ENCODE results near the gene DIABLO. TPM values are rescaled to one million over a fixed set of nuclear protein-coding genes. Genes with fewer than 3 reads are reported as not detected.
A peak's percentile ranks its signal among the peaks of the same experiment; 100 is the strongest.

Gene DIABLO
- total and polyA plus RNA-seq, 9 of the 15 experiments (the other 6 are each of a cell fraction or from before 2014, with no cell fraction given) = 37.3 to 101 (median 80.1) TPM

GRCh38 chr12:122266230-122266901 is 40.5 kb upstream of the DIABLO start, which contains the start of gene VPS33A:
VPS33A (minus strand) TSS chr12:122266494; CDS start chr12:122266408, 86 bp downstream.
- Histone ChIP-seq H4K20me1 (replicated peaks; ENCODE audit: control insufficient read depth, insufficient read depth, low read length) (no peaks in the 10 kb centered on the region), H3K27ac (ENCODE audit: extremely low read depth, low read depth, low read length) (peak within 1 kb of the TSS; percentile 79), H2AFZ (ENCODE audit: low read depth, low read length) (peak within 1 kb of the TSS; percentile 98), H3K9me3 (replicated peaks; ENCODE audit: control insufficient read depth, insufficient read depth, low read depth, low read length) (no peaks in the 10 kb centered on the region), H3K79me2 (ENCODE audit: control insufficient read depth, insufficient read depth, low read length) (peaks cover 25% of the 10 kb centered on the region), H3K27me3 (ENCODE audit: control insufficient read depth in 2 of 2, insufficient read depth in 2 of 2, low read length in 2 of 2) (no peaks in the 10 kb centered on the region), H3K4me3 (peak within 1 kb of the TSS; percentile 85), H3K9ac (ENCODE audit: insufficient read depth in 1 of 2, low read depth in 2 of 2, low read length in 2 of 2) (peak within 1 kb of the TSS; percentile 75 to 99), H3K4me2 (ENCODE audit: insufficient read depth, low read length) (peak within 1 kb of the TSS; percentile 97), H3K4me1 (replicated peaks in 1 of 2; ENCODE audit: control insufficient read depth in 2 of 2, insufficient read depth in 2 of 2, low read length in 2 of 2) (peaks cover 0 to 12% of the 10 kb centered on the region in 2 experiments; a peak in 2 of 5 replicates), H3K36me3 (ENCODE audit: control insufficient read depth, insufficient read depth, low read length) (peaks cover 18% of the 10 kb centered on the region; the same call in 2 of the 3 replicates), H3K9me1 (ENCODE audit: control insufficient read depth, insufficient read depth, low read length) (no peaks in the 10 kb centered on the region)
- FAIRE-seq (peak; percentile 99), ATAC-seq (peak; percentile 95), DNase-seq (ENCODE audit: extremely low read depth in 1 of 4, low spot score in 3 of 4) (peak; percentile 95 to 98 (median 96))
- WGBS (ENCODE audit: insufficient coverage, low coverage, missing lambda C conversion rate) = under 1% methylated on average over 54 of the region's 56 CpGs
- in situ Hi-C loops (cut with MboI) = no loop called here
- intact Hi-C loops (cut with micrococcal nuclease) = loop anchor here (5.0 kb wide), 1 partner anchor 39 kb away; the partner anchor contains the start of gene DIABLO
- POLR2A ChIA-PET = interaction anchor here (0.6 to 2.5 kb wide), 8 partner anchors 14 to 1859 kb away, joined by 3 to 6 read pairs (median 3); partner anchors contain the start of gene DIABLO
- TSS peak; percentile 93 for BruUV-seq (replicated peaks)
- CTCF ChIA-PET (ENCODE audit: low intra/inter-chr PET ratio) = interaction anchor here (1.0 to 1.2 kb wide), 2 partner anchors 106 to 136 kb away, joined by 3 to 7 read pairs; no protein-coding TSS in a partner anchor
- TF ChIP-seq FOXM1 (IDR thresholded peaks at IDR 0.05; ENCODE audit: low read depth) (peak; percentile 78), FOXM1 (CRISPR knock-in tag; IDR thresholded peaks at IDR 0.05; ENCODE audit: low read depth) (no peak; the same call in 1 of the 2 replicates), NR2C2 (CRISPR knock-in tag; IDR thresholded peaks at IDR 0.05) (peak; percentile 69), NR2C2 (tag; IDR thresholded peaks at IDR 0.05) (peak; percentile 83), MITF (IDR thresholded peaks at IDR 0.05) (peak; percentile 97), ZNF431 (CRISPR knock-in tag; IDR thresholded peaks at IDR 0.05) (peak; percentile 80; the same call in 1 of the 2 replicates), CLOCK (CRISPR knock-in tag; IDR thresholded peaks at IDR 0.05; ENCODE audit: borderline replicate concordance) (peak; percentile 70; the same call in 1 of the 2 replicates), RB1 (IDR thresholded peaks at IDR 0.05; ENCODE audit: low read depth) (peak; percentile 84), ILF3 (IDR thresholded peaks at IDR 0.05; ENCODE audit: borderline replicate concordance) (no peak; the same call in none of the 2 replicates), HCFC1 (IDR thresholded peaks at IDR 0.05; ENCODE audit: low read depth, low read length) (peak; percentile 82), FOXA3 (CRISPR knock-in tag; conservative IDR thresholded peaks at IDR 0.05 in 1 of 2, IDR thresholded peaks at IDR 0.05 in 1 of 2) (no peak), MCM5 (IDR thresholded peaks at IDR 0.05; ENCODE audit: low read depth) (no peak), EP300 (IDR thresholded peaks at IDR 0.05; ENCODE audit: low read length) (peak; percentile 46), ATF3 (IDR thresholded peaks at IDR 0.05) (no peak; the same call in 1 of the 2 replicates), ATF3 (CRISPR knock-in tag; conservative IDR thresholded peaks at IDR 0.05) (peak; percentile 78), NFATC3 (IDR thresholded peaks at IDR 0.05) (no peak), ZEB2 (IDR thresholded peaks at IDR 0.05) (peak; percentile 77; the same call in 1 of the 2 replicates), SAFB (IDR thresholded peaks at IDR 0.05; ENCODE audit: borderline replicate concordance, low read depth, low read length) (no peak)
